Neural progenitor cell (in vitro differentiated cells): ENCODE data around the gene FADS1.

Source experiments
- CTCF ChIP-seq: fragments of 200-600 bp; sonication (generic); IDR thresholded peaks from 2 replicates; pipeline ENCODE4 v1.5.1; 2017; ENCODE audit warnings: antibody characterized with exemption, mild to moderate bottlenecking
- EZH2 ChIP-seq: fragments of 200-600 bp; sonication (generic); IDR thresholded peaks from 2 replicates; pipeline ENCODE4 v1.6.1; 2017; ENCODE audit warnings: antibody characterized with exemption, mild to moderate bottlenecking, moderate library complexity

DNA sequence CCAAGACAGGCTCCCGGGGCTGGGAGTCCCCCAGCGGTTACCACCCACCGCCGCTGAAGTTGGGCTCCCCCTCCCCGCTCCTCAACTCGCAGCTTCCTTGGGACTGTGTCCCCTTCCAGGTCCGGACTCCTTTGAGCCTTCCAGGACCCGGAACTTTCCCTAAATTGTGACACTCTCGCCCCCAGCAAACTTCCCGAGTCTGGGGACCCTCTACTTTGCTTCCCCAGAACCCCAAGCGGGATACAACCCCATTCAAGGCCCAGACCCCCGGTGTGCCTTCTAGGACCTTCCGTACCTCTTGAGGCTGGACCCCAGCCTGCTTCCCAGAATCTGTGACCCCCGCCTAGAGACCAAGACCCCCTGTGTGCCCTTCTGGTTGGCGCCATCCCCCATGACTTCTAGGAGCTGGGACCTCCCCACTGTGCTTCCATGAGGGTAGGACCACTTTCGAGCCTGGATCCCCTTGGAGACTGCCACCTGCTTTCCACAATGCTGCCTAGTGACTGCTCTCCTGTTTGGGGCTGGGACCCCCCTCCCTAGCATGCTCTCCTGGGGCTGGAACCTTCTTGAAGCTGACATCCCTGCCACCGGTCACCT lies 63.8 kb downstream of the FADS1 start:
- TF ChIP-seq CTCF (no peak), EZH2 (peak; percentile 12)
